GDM1 (cell line): Measurements from ENCODE around the gene EIF2B2.
"Not testable (repeated sequence)": the region's sequence is repeated elsewhere in the genome, so short reads cannot be mapped to it uniquely, and the experiment has no call there.

Experiments used
- DNase-seq: peaks from one replicate; lab custom pipeline; 2025; lab: John Stamatoyannopoulos, UW

The EIF2B2 gene

DNA sequence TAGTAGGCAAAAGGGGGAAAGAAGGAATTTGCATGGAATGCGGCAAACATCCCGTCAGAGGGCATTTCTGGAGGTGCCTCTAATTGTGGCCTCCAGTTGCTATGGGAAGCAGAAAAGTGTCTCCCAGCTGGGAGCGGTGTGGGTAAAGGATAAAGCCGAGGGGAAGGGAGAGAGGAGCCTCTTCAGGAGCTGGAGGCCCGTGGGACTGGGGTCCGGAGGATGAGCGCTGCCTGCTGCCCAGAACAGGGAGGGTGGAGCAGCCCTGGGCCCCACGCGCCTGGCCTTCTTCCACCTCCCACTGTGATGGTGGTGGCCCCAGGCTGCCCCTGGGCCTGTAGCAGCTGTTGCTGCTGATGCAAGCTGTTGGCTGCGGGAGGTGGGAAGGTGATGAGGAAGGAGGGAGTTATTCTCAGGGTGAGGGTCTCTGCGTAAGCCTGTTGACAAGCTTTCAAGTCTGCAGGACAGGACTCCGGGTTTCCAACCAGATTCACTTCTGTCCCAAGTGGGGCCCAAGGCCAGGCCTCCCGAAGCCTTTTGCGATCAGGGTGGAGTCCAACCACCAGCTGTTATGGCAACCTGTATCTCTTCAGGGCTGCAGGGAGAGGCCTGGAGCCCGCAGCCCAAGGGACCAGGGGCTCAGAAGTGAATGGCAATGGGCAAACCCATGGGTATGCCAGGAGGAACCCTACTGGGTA is 28.2 kb upstream of the EIF2B2 start:
- DNase-seq = no peak

DNA sequence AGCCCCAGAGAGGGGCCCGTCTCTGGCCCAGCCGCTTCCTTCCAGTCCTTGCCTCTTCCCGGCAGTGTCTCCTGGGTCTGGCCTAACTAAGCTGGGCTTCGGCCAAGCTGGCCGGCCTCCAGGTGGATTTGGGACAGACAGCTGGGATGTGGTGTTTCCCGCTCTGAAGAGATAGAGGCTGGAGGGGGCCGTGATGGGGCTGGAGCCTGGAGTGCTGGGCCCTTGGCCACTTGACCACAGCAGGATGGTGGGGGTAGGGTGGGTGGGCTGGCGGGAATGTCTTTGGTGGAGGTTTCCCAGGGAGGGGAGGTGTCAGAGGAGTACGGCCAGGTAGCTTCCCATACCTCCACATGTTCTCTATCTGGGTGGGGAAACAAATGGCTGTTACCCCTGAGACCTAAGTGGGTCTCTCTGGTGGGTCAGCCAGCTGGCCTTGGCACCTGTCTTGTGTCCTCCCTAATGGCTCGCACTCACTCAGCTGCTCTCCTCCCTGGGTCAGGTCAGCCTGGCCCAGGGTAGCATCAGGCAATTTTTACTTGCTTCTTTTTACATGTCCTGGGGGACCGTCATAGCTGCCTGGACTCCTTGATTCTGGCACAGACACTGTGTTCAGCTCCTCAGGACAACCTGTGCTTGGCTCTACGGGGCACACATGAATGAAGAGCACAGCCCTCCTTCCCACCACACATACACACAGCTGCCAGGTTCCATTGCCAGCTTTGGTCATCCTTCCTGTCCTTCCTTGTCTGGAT is 27.5 kb upstream of the EIF2B2 start:
- no peak for DNase-seq

- no peak for DNase-seq
Observed at GRCh38 chr14:74976264-74977113, 26.2 kb upstream of the EIF2B2 start.

DNA sequence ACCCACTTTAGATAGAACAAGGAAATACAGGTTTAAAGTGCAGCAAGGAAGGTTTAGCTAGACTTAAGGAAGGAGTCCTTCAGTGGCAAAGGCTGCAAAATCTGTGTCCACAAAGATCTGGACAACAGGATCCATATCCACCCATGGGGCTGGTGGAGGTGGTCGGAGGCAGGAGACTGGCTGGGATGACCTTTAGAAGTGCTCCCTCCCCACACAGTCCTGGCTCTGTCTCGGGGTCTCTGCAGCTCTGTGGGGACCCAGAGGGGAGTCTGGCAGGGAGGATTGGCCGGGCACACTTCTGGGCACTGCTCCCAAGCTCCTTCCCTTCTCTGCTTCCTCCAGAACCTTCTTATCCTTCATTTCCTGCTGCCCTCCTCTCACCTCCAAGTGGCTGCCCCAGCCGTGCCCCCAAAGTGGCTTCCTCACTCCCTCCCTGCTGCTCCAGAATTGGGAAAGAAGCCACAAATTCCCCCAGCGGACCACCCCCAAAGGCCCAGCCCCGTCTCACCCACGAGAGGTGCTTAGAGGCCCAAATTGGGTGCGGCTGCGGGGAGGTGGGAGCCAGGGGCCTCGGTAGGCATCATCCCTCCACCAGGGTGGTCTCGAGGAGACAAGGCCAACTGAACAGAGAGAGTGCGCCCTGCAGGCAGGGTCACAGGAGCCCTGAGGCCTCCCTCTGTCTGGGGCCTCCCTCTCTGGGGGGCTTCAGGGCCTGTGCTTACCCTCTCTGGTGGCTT is 25.4 kb upstream of the EIF2B2 start:
- no peak for DNase-seq

- no peak for DNase-seq
Observed at GRCh38 chr14:74977901-74978385, 24.8 kb upstream of the EIF2B2 start.

DNA sequence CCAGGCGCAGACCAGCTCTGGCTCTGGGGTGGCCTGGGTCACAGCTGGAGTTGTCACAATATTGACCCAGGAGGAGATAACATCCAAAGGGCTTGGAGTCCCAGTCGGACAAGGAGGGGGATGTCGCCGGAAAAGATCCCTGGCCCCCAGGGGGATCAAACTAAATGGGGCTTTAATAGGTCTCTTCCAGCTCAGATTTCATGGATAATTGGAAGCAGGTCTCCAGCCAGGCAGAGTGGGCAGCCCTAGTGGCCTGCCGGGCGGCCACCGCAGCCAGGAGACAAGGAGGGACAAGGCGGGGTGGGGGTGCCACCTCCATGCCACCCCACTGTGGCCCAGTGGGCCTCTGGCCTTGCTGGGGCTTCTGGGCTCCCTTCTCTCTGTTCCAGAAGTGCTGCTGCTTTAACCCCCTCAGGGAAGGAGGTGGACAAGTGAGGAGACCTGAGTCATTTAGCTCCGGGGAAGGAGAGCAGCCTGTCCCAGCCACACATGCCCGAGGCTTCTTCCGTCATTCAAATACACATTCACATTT is 24.2 kb upstream of the EIF2B2 start:
- DNase-seq = no peak

DNA sequence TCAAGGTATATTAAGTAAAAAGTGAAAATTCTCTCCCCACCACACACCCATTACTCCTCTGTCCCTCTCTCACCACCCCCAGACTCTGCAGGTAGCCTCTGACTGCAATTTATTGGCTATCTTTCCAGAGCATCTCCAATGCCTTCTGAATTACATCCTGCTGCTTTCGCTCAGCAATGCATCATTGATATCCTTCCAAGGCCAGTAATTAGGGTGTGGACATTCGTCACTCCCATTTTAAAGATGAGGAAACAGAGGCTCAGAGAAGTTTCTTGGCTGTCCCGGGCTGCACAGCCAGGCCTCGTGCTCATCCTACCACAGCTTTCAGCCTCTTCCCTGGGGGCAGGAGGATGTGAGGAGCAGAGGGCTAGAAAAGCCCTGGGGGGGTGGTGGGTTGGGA is 23.7 kb upstream of the EIF2B2 start:
- no peak for DNase-seq

DNA sequence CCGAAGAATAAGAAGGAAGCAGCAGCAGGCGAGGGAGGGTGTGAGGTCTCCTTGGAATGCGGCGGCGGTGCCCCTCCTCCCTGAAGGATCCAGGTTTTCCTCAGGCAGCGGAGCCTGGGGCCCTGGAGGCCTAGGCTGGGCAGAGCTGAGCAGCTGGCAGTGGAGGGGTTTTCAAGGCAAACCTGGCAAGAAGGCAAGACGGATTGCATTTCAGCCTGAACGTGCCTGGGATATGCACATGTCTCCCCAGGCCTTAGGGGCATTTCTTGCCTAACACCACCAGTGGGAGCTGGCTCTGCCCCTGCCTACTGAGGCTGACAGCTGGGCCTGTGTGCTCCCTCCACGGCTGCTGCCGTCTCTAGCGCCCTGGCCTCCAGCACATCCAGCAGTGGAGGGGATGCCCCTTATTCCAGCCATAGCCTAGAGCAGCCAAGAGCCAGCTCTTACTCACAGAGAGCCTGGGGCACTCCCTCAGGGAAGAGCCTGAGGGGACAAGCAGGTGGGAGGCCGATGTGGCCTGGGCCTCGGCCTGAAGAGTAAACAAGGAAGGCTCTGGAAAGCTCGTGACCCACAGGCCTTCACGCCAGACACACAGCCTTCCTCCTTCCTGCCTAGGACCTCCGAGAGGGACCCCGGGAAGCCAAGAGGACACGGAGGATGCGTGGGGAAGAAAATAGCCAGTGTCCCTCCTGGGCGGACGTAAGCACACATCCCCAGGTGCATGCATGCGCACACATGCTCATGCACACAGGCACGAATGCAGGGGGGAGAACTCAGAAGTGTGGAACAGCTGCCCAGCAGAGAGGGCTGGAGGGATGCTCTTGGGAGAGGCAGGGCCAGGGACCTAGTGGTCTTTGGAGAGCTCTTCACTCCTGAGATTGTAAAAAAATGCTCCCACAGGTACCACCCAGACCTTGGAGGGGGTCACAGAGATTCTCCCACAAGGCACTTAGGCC is 23.0 kb upstream of the EIF2B2 start:
- DNase-seq = no peak

- no peak for DNase-seq
Observed at GRCh38 chr14:74980398-74980730, 22.4 kb upstream of the EIF2B2 start.

GRCh38 chr14:74980731-74981461 is 21.8 kb upstream of the EIF2B2 start:
- no peak for DNase-seq

GRCh38 chr14:74981462-74981782 is 21.3 kb upstream of the EIF2B2 start:
- DNase-seq = no peak

GRCh38 chr14:74981833-74982232 is 20.9 kb upstream of the EIF2B2 start:
- no peak for DNase-seq

DNA sequence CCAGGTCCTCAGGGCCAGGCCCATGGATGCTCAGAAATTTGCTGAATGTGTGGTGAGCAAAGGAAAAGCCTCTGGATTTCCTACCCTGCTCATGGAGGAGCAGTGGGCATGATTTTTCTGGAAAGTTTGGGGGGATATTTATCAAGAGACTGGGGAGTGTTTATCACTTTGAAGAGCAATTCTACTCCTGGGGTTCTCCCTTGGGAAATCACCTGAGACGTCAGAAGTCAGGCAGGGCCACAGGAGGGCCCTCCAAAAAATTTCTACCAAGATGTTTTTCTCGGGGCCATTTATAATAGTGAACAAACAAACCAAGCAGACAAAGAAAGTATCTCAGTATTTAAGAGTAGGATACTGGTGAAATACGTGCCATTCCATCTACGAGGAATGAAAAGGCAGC is 20.1 kb upstream of the EIF2B2 start:
- DNase-seq = no peak

GRCh38 chr14:74983343-74983742 is 19.4 kb upstream of the EIF2B2 start:
- DNase-seq = no peak

- no peak for DNase-seq
Observed at GRCh38 chr14:74984236-74985027, 18.3 kb upstream of the EIF2B2 start.

DNA sequence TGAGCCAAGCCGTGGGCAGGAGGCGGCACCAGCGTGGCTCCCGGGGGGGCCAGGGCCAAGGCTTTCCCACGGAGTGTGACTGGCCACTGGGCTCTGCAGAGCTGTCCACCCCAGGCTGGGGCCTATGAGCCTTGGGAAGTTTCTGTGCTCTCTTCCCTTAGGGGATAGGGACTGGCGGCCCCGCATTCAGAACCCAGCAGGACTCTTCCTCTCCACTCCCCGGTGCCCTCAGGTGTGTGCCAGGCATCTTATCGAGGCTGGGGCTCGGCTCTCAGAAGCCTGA is 17.8 kb upstream of the EIF2B2 start:
- no peak for DNase-seq

DNA sequence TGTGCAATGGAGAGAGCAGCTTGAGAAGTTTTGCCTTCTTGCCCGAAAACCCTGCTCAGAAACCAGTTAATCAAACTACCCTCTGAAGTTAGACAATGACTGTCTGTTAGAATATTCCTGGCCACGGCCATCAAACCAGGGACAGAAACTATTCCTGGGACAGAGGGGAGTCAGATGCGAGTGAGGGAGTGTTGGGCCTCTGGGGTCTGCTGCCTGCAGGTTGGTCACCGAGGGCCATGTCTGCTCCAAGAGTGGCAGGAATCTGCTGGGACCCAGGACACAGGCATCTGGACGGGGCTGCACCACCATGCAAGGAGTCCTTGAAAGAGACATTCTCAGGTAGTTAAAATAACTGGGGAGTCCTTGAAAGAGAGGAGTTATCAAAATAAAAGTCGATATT is 16.9 kb upstream of the EIF2B2 start:
- DNase-seq = no peak

- DNase-seq = no peak
Observed at GRCh38 chr14:74988131-74988530, 14.6 kb upstream of the EIF2B2 start.

GRCh38 chr14:74988993-74989392 is 13.7 kb upstream of the EIF2B2 start:
- no peak for DNase-seq

GRCh38 chr14:74994182-74994581 is 8.5 kb upstream of the EIF2B2 start:
- not testable (repeated sequence) for DNase-seq
